C4-2B (cell line): ENCODE data around the gene SUSD4.
"Not testable (repeated sequence)": the region's sequence is repeated elsewhere in the genome, so short reads cannot be mapped to it uniquely, and the experiment has no call there.

Experiments
- ZFX ChIP-seq: fragments of 450-650 bp; IDR thresholded peaks from 2 replicates; pipeline ENCODE4 v1.6.1; 2017
- TF ChIP-seq, protein P1 (sequence below): fragments of 450-650 bp; conservative IDR thresholded peaks from 2 replicates; pipeline ENCODE4 v1.5.1; 2017; ENCODE audit warnings: mild to moderate bottlenecking

DNA sequence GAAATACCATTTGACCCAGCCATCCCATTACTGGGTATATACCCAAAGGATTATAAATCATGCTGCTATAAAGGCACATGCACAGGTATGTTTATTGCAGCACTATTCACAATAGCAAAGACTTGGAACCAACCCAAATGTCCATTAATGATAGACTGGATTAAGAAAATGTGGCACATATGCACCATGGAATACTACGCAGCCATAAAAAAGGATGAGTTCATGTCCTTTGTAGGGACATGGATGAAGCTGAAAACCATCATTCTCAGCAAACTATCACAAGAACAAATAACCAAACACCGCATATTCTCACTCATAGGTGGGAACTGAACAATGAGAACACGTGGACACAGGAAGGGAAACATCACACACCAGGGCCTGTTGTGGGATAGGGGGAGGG lies 80.3 kb downstream of the SUSD4 start:
- not testable (repeated sequence) for TF ChIP-seq ZFX
- TF ChIP-seq, protein P1, sequence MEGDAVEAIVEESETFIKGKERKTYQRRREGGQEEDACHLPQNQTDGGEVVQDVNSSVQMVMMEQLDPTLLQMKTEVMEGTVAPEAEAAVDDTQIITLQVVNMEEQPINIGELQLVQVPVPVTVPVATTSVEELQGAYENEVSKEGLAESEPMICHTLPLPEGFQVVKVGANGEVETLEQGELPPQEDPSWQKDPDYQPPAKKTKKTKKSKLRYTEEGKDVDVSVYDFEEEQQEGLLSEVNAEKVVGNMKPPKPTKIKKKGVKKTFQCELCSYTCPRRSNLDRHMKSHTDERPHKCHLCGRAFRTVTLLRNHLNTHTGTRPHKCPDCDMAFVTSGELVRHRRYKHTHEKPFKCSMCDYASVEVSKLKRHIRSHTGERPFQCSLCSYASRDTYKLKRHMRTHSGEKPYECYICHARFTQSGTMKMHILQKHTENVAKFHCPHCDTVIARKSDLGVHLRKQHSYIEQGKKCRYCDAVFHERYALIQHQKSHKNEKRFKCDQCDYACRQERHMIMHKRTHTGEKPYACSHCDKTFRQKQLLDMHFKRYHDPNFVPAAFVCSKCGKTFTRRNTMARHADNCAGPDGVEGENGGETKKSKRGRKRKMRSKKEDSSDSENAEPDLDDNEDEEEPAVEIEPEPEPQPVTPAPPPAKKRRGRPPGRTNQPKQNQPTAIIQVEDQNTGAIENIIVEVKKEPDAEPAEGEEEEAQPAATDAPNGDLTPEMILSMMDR: not testable (repeated sequence)
